Activated CD8-positive, alpha-beta T cell treated with anti-CD3 and anti-CD28 coated beads, Interleukin-2, amount 10 ng/mL, durations not matched to agents 7 days and 5 days (primary cell): ENCODE measurements around the gene CD163. TPM values are rescaled to one million over a fixed set of nuclear protein-coding genes. Genes with fewer than 3 reads are reported as not detected.
"Not testable (repeated sequence)": the region's sequence is repeated elsewhere in the genome, so short reads cannot be mapped to it uniquely, and the experiment has no call there.

ENCODE experiments used
- ATAC-seq: fragments of 150-1000 bp; cut with Tn5 transposase; one replicate; pipeline ENCODE4 v1.10.0; 2021; ENCODE audit warnings: moderate library complexity
- CTCF ChIA-PET: fragments of 350-600 bp; sonication (Branson Sonifier 250); formaldehyde crosslinking; loops from one replicate; lab custom pipeline; 2021; ENCODE audit warnings: antibody characterized with exemption; lab: Charles Lee
- POLR2A ChIA-PET: fragments of 350-600 bp; sonication (Branson Sonifier 250); formaldehyde crosslinking; loops from one replicate; lab custom pipeline; 2021; ENCODE audit warnings: antibody characterized with exemption; lab: Charles Lee
- DNase-seq: peaks from one replicate; pipeline ENCODE4 v3.0.0-alpha.2; 2020
- H3K27ac Mint-ChIP-seq: one replicate; pipeline ENCODE4 v1.8.0; 2021; ENCODE audit warnings: mild to moderate bottlenecking, mixed read lengths
- H3K27me3 Mint-ChIP-seq: one replicate; pipeline ENCODE4 v1.8.0; 2021; ENCODE audit warnings: low read depth, mixed read lengths
- H3K36me3 Mint-ChIP-seq: one replicate; pipeline ENCODE4 v1.8.0; 2021; ENCODE audit warnings: low read depth, mixed read lengths
- H3K4me1 Mint-ChIP-seq: one replicate; pipeline ENCODE4 v1.8.0; 2021; ENCODE audit warnings: low read depth, mixed read lengths
- H3K4me3 Mint-ChIP-seq: one replicate; pipeline ENCODE4 v1.8.0; 2021; ENCODE audit warnings: mild to moderate bottlenecking, mixed read lengths
- H3K9me3 Mint-ChIP-seq: one replicate; pipeline ENCODE4 v1.8.0; 2022; ENCODE audit warnings: mixed read lengths; ENCODE audit not compliant: insufficient read depth
- total RNA-seq, 2 experiments: library from RNA; stranded (reverse); gene quantifications; one replicate each; pipeline ENCODE4 v1.2.3, GENCODE V29; 2021

CD163 gene
- not detected for total RNA-seq

DNA sequence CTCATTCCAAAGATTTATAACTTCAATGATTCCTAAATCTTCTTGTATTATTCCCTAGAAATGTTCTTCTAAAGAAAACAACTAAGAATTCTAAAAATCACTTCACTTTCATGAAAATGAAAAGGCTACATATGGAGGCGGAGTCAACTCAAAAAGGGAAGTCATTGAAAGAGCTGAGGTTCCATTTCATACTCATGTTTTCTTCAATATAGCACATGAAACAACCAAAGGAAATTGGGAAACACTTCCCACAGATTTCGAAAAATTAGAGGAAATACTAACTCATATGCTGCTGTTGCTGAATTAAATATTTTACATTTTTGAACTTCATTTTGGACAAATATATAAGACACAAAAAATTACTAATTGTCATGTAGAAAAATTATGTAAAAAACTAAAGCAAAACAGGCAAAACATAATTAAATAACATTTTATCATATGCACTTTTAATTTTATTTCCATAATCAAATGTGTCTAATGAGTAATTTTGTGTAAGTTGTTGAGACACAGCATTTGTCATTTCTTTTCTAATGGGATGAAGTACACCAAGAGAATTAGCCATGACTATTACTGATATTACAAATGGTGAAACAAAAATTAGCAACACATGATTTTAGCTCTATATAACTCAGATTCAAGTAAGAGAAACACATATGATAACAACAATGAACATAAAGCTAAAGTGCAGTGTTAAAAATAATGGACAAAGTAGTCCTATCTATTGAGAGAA, at the start of gene CD163:
Gene CD163, minus strand, starts transcription at position 92 of the 730 bp plus-strand sequence. Its CDS starts 87 bp downstream, at position 5.
- H3K36me3 Mint-ChIP-seq: no peaks in the 10 kb centered on the region
- H3K9me3 Mint-ChIP-seq: no peaks in the 10 kb centered on the region
- peaks cover 12% of the 10 kb centered on the region for H3K27me3 Mint-ChIP-seq
- no peak within 1 kb of the TSS for H3K27ac Mint-ChIP-seq
- no peak for DNase-seq
- ChIA-PET POLR2A (no interaction called here), CTCF (no interaction called here)
- H3K4me1 Mint-ChIP-seq: no peaks in the 10 kb centered on the region
- no peak within 1 kb of the TSS for H3K4me3 Mint-ChIP-seq
- ATAC-seq: no peak

GRCh38 chr12:7542813-7543212, 39.2 kb upstream of the CD163 start:
- Mint-ChIP-seq H3K4me1 (no peaks in the 10 kb centered on the region), H3K27ac (no peak overlapping the region), H3K9me3 (no peaks in the 10 kb centered on the region), H3K36me3 (no peaks in the 10 kb centered on the region), H3K4me3 (no peak overlapping the region), H3K27me3 (peaks cover 18% of the 10 kb centered on the region)
- ChIA-PET CTCF (no interaction called here), POLR2A (no interaction called here)
- ATAC-seq (no peak), DNase-seq (no peak)

DNA sequence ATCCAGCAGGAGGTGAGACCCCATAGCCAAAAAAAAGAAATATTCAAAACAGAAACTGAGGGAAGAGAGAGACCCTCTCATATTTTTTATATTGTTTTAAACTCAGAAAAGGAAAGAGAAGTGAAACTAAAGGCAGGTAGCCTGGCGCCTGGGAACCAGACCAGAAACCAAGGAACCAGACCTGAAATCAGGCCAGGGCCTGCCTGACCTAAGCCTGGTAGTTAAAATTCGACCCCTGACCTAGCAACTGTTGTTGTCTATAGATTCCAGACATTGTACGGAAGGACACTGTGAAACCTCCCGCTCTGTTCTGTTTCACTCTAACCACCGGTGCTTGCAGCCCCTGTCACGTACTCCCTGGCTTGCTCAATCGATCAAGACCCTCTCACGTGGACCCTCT, 38.5 kb upstream of the CD163 start:
- Mint-ChIP-seq H3K27me3 (peaks cover 18% of the 10 kb centered on the region), H3K9me3 (no peaks in the 10 kb centered on the region), H3K27ac (no peak overlapping the region), H3K36me3 (no peaks in the 10 kb centered on the region), H3K4me3 (no peak overlapping the region), H3K4me1 (no peaks in the 10 kb centered on the region)
- no peak for DNase-seq
- ChIA-PET POLR2A (no interaction called here), CTCF (no interaction called here)
- no peak for ATAC-seq

DNA sequence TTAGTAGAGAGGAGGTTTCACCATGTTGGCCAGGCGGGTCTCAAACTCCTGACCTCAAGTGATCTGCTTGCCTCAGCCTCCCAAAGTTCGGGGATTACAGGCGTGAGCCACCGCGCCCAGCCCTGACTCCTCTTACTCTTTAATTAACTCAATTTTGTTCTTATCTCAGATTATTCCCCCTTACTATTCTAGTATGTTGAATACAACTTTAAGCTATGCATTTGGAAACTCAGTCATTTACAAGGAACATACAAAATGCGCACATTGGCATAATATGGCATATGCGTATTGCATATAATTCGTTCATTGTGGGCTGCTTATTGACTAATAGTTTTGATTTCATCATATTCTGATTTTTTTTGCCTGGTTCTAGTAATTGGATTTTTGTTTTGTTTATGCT, 10.8 kb upstream of the CD163 start:
- H3K27ac Mint-ChIP-seq: no peak overlapping the region
- ChIA-PET CTCF (no interaction called here), POLR2A (no interaction called here)
- no peak overlapping the region for H3K4me3 Mint-ChIP-seq
- no peaks in the 10 kb centered on the region for H3K4me1 Mint-ChIP-seq
- DNase-seq (no peak), ATAC-seq (no peak)
- no peaks in the 10 kb centered on the region for H3K36me3 Mint-ChIP-seq
- peaks cover 11% of the 10 kb centered on the region for H3K27me3 Mint-ChIP-seq
- H3K9me3 Mint-ChIP-seq: no peaks in the 10 kb centered on the region

DNA sequence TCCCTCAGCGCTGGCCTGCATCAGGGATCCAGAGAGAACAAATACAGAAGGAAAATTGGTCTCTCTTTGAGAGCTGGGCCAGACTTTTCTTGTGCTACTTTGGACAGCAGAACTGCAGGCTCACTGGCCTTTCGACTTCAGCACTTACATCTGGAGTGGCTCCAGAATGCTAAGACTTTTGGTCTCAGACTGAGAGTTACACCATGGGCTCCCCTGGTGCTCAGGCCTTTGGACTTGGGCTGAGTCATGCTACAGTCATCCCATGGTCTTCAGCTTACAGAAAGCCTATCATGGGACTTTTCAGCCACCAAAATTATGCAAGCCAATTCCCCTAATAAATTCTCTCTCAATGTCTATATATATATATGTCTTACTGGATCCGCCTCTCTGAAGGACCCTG, 9.0 kb upstream of the CD163 start:
- no peak for ATAC-seq
- Mint-ChIP-seq H3K36me3 (no peaks in the 10 kb centered on the region), H3K9me3 (no peaks in the 10 kb centered on the region), H3K4me3 (no peak overlapping the region), H3K27ac (no peak overlapping the region), H3K4me1 (no peaks in the 10 kb centered on the region), H3K27me3 (peaks cover 14% of the 10 kb centered on the region)
- ChIA-PET CTCF (no interaction called here), POLR2A (no interaction called here)
- DNase-seq: no peak

DNA sequence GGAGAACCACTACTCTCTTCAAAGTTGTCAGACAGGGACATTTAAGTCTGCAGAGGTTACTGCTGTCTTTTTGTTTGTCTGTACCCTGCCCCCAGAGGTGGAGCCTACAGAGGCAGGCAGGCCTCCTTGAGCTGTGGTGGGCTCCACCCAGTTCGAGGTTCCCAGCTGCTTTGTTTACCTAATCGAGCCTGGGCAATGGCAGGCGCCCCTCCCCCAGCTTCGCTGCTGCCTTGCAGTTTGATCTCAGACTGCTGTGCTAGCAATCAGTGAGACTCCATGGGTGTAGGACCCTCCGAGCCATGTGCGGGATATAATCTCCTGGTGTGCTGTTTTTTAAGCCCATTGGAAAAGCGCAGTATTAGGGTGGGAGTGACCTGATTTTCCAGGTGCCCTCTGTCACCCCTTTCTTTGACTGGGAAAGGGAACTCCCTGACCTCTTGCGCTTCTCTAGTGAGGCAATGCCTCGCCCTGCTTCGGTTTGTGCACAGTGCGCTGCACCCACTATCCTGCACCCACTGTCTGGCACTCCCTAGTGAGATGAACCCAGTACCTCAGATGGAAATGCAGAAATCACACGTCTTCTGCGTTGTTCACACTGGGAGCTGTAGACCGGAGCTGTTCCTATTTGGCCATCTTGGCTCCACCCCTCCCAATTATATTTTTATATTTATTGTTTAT, 6.4 kb upstream of the CD163 start:
- H3K4me3 Mint-ChIP-seq, POLR2A ChIA-PET, CTCF ChIA-PET, H3K9me3 Mint-ChIP-seq, ATAC-seq, H3K4me1 Mint-ChIP-seq, DNase-seq, H3K36me3 Mint-ChIP-seq, H3K27ac Mint-ChIP-seq: not testable (repeated sequence)
- H3K27me3 Mint-ChIP-seq: peaks cover 14% of the 10 kb centered on the region

DNA sequence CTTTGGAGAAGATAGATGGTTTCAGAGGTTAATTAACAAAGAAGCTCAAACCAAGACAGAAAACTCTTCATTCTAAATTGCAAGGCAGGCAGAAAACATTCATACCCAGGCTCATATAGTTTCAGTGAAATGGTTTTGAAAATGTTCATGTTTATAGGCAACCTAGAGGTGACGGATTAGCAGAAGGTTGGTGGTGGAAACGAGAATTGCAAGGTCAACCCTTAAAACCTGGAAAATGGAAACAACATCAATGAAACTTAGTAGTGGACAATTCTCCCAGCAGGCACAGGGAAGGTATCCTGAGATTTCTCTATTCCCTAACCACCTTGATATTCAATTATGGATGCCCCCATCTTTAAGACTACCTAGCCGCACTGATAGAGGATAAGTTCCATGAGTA, 965 bp downstream of the CD163 start:
- peaks cover 16% of the 10 kb centered on the region for H3K27me3 Mint-ChIP-seq
- H3K36me3 Mint-ChIP-seq: no peaks in the 10 kb centered on the region
- no peaks in the 10 kb centered on the region for H3K9me3 Mint-ChIP-seq
- H3K4me1 Mint-ChIP-seq: no peaks in the 10 kb centered on the region
- DNase-seq (no peak), ATAC-seq (no peak)
- H3K4me3 Mint-ChIP-seq: no peak overlapping the region
- H3K27ac Mint-ChIP-seq: no peak overlapping the region
- ChIA-PET CTCF (no interaction called here), POLR2A (no interaction called here)

- ChIA-PET CTCF (no interaction called here), POLR2A (no interaction called here)
- Mint-ChIP-seq H3K9me3 (no peaks in the 10 kb centered on the region), H3K4me1 (no peaks in the 10 kb centered on the region), H3K27me3 (peaks cover 16% of the 10 kb centered on the region), H3K4me3 (no peak overlapping the region), H3K27ac (no peak overlapping the region), H3K36me3 (no peaks in the 10 kb centered on the region)
- no peak for ATAC-seq
- no peak for DNase-seq
Measured at GRCh38 chr12:7501031-7501588, 2.5 kb downstream of the CD163 start.

- CTCF ChIA-PET: no interaction called here
- POLR2A ChIA-PET: no interaction called here
- H3K4me3 Mint-ChIP-seq: no peak overlapping the region
- ATAC-seq: no peak
- H3K9me3 Mint-ChIP-seq: no peaks in the 10 kb centered on the region
- H3K36me3 Mint-ChIP-seq: no peaks in the 10 kb centered on the region
- peaks cover 24% of the 10 kb centered on the region for H3K27me3 Mint-ChIP-seq
- H3K27ac Mint-ChIP-seq: no peak overlapping the region
- H3K4me1 Mint-ChIP-seq: no peaks in the 10 kb centered on the region
- DNase-seq: no peak
Measured at GRCh38 chr12:7499636-7500035, 3.9 kb downstream of the CD163 start.

- Mint-ChIP-seq H3K36me3 (no peaks in the 10 kb centered on the region), H3K4me1 (no peaks in the 10 kb centered on the region)
Measured at GRCh38 chr12:7498809-7499208, 4.8 kb downstream of the CD163 start.

GRCh38 chr12:7497661-7498060, 5.9 kb downstream of the CD163 start:
- POLR2A ChIA-PET: no interaction called here
- H3K4me3 Mint-ChIP-seq: no peak overlapping the region
- CTCF ChIA-PET: no interaction called here
- no peaks in the 10 kb centered on the region for H3K9me3 Mint-ChIP-seq
- H3K4me1 Mint-ChIP-seq: no peaks in the 10 kb centered on the region
- H3K27ac Mint-ChIP-seq: no peak overlapping the region
- peaks cover 24% of the 10 kb centered on the region for H3K27me3 Mint-ChIP-seq
- DNase-seq: no peak
- no peak for ATAC-seq
- H3K36me3 Mint-ChIP-seq: no peaks in the 10 kb centered on the region

More at GRCh38 chr12:7498809-7499208, 4.8 kb downstream of the CD163 start:
- no peaks in the 10 kb centered on the region for H3K9me3 Mint-ChIP-seq
- H3K27ac Mint-ChIP-seq: no peak overlapping the region
- ChIA-PET CTCF (no interaction called here), POLR2A (no interaction called here)
- DNase-seq (no peak), ATAC-seq (no peak)
- H3K4me3 Mint-ChIP-seq: no peak overlapping the region
- H3K27me3 Mint-ChIP-seq: peaks cover 22% of the 10 kb centered on the region

DNA sequence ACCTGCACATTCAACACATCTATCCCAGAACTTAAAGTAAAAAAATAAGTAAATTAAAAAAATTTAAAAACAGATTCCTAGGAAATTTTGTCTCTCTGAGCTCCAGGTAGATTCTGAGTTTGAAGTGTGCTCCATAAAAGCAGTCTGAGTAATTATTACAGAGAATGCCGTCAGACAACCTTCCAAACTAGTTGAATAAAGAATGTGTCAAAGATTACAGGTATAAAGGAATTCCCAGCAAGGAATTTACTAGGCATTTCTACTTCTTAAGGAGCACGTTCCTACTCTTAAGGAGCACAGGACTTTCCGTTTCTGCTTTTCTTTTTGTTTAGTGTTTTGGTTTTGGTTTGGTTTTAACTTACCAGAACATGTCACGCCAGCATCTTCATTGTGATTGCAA, 7.1 kb downstream of the CD163 start:
- no peaks in the 10 kb centered on the region for H3K9me3 Mint-ChIP-seq
- no peaks in the 10 kb centered on the region for H3K36me3 Mint-ChIP-seq
- DNase-seq: no peak
- no peaks in the 10 kb centered on the region for H3K4me1 Mint-ChIP-seq
- peaks cover 27% of the 10 kb centered on the region for H3K27me3 Mint-ChIP-seq
- CTCF ChIA-PET: no interaction called here
- ATAC-seq: no peak
- H3K4me3 Mint-ChIP-seq: no peak overlapping the region
- POLR2A ChIA-PET: no interaction called here
- H3K27ac Mint-ChIP-seq: no peak overlapping the region
